IMR-90 (cell line): ENCODE data around the gene CCDC27. TPM values are rescaled to one million over a fixed set of nuclear protein-coding genes. Genes with fewer than 3 reads are reported as not detected.

Source experiments
- ATAC-seq: fragments of 200-7000 bp; cut with Tn5 transposase; 2 replicates; pipeline ENCODE4 v1.9.1; 2020; ENCODE audit warnings: low read depth, mild to moderate bottlenecking, moderate library complexity
- BruUV-seq: library from RNA; stranded (reverse); fragments of 400-500 nt; replicated peaks from 2 replicates; lab custom pipeline; 2021; lab: Mats Ljungman, UMichigan
- CTCF ChIA-PET: fragments of 300-600 bp; formaldehyde crosslinking; extraction: SDS; loops from one replicate; lab custom pipeline; 2021; ENCODE audit warnings: antibody characterized with exemption; lab: Yijun Ruan, JAX
- POLR2A ChIA-PET: fragments of 300-600 bp; sonication (Branson Sonifier 250); formaldehyde crosslinking; loops from one replicate; lab custom pipeline; 2022; ENCODE audit warnings: antibody characterized with exemption; ENCODE audit not compliant: unreplicated experiment; lab: Charles Lee
- DNase-seq: peaks from one replicate; pipeline ENCODE4 v3.0.0; 2013
- H2AFZ ChIP-seq: replicated peaks from 2 replicates; pipeline ENCODE3; 2013; ENCODE audit warnings: low read length, mild to moderate bottlenecking; ENCODE audit not compliant: poor library complexity
- H2AK5ac ChIP-seq: 2 replicates; pipeline ENCODE4 v1.6.1; 2013; ENCODE audit warnings: low read depth, low read length, inconsistent platforms
- H2AK9ac ChIP-seq: replicated peaks from 2 replicates; pipeline ENCODE3; 2013; ENCODE audit warnings: mild to moderate bottlenecking, low read depth, low read length, moderate library complexity; ENCODE audit not compliant: poor library complexity
- H2BK120ac ChIP-seq: 2 replicates; pipeline ENCODE4 v1.6.1; 2013; ENCODE audit warnings: low read depth, low read length, inconsistent platforms
- H2BK15ac ChIP-seq: 3 replicates; pipeline ENCODE4 v1.6.1; 2013; ENCODE audit warnings: low read depth, low read length, inconsistent platforms
- H2BK20ac ChIP-seq: 2 replicates; pipeline ENCODE4 v1.6.1; 2013; ENCODE audit warnings: low read depth, mild to moderate bottlenecking, inconsistent platforms, low read length, moderate library complexity
- H2BK5ac ChIP-seq: 2 replicates; pipeline ENCODE4 v1.6.1; 2013; ENCODE audit warnings: mild to moderate bottlenecking, low read depth, low read length, inconsistent platforms; ENCODE audit not compliant: poor library complexity, severe bottlenecking
- H3K14ac ChIP-seq: replicated peaks from 2 replicates; pipeline ENCODE4 v1.6.1; 2013; ENCODE audit warnings: low read depth, low read length, inconsistent platforms
- H3K18ac ChIP-seq: 2 replicates; pipeline ENCODE4 v1.6.1; 2013; ENCODE audit warnings: low read depth, low read length, control low read depth
- H3K23ac ChIP-seq: 2 replicates; pipeline ENCODE4 v1.6.1; 2013; ENCODE audit warnings: low read depth, low read length, inconsistent platforms
- H3K27ac ChIP-seq: 2 replicates; pipeline ENCODE4 v1.5.1; 2013; ENCODE audit warnings: mild to moderate bottlenecking, control low read depth, low read length; ENCODE audit not compliant: insufficient read depth
- H3K27me3 ChIP-seq: 2 replicates; pipeline ENCODE4 v1.6.1; 2013; ENCODE audit warnings: low read length; ENCODE audit not compliant: control insufficient read depth, insufficient read depth
- H3K36me3 ChIP-seq: 2 replicates; pipeline ENCODE4 v1.6.1; 2013; ENCODE audit warnings: low read length, mixed read lengths; ENCODE audit not compliant: control insufficient read depth, insufficient read depth
- H3K4ac ChIP-seq: 2 replicates; pipeline ENCODE4 v1.6.1; 2013; ENCODE audit warnings: low read depth, low read length, inconsistent platforms
- H3K4me1 ChIP-seq: 2 replicates; pipeline ENCODE4 v1.6.1; 2013; ENCODE audit warnings: low read length, mixed read lengths; ENCODE audit not compliant: control insufficient read depth, insufficient read depth
- H3K4me2 ChIP-seq: 2 replicates; pipeline ENCODE4 v1.6.1; 2013; ENCODE audit warnings: low read depth, mild to moderate bottlenecking, control low read depth, low read length, moderate library complexity
- H3K4me3 ChIP-seq: 2 replicates; pipeline ENCODE4 v1.5.1; 2013; ENCODE audit warnings: low read depth, mild to moderate bottlenecking, control low read depth, low read length, moderate library complexity; ENCODE audit not compliant: insufficient read depth
- H3K56ac ChIP-seq: 2 replicates; pipeline ENCODE4 v1.6.1; 2013; ENCODE audit warnings: low read length, inconsistent platforms; ENCODE audit not compliant: insufficient read depth; ENCODE audit errors: extremely low read depth
- H3K79me1 ChIP-seq, 2 experiments: 2 replicates each; pipeline ENCODE4 v1.6.1; 2013; ENCODE audit warnings: low read length in 2 of 2, inconsistent platforms in 1 of 2, low read depth in 1 of 2
- H3K9ac ChIP-seq: 2 replicates; pipeline ENCODE4 v1.6.1; 2013; ENCODE audit warnings: low read depth, low read length, control low read depth
- H3K9me1 ChIP-seq: 2 replicates; pipeline ENCODE4 v1.6.1; 2013; ENCODE audit warnings: low read length, inconsistent platforms; ENCODE audit not compliant: insufficient read depth
- H3K9me3 ChIP-seq: 2 replicates; pipeline ENCODE4 v1.6.1; 2013; ENCODE audit warnings: low read length; ENCODE audit not compliant: control insufficient read depth, insufficient read depth
- H4K20me1 ChIP-seq: 2 replicates; pipeline ENCODE4 v1.6.1; 2013; ENCODE audit warnings: low read length, inconsistent platforms; ENCODE audit not compliant: insufficient read depth
- H4K5ac ChIP-seq: 2 replicates; pipeline ENCODE4 v1.6.1; 2013; ENCODE audit warnings: mild to moderate bottlenecking, low read depth, low read length, control low read depth
- H4K8ac ChIP-seq, 2 experiments: 2 replicates each; pipeline ENCODE4 v1.6.1; 2013; ENCODE audit warnings: low read depth in 2 of 2, low read length in 2 of 2, control low read depth in 1 of 2, inconsistent platforms in 1 of 2
- H4K91ac ChIP-seq: 2 replicates; pipeline ENCODE4 v1.6.1; 2013; ENCODE audit warnings: low read depth, low read length, inconsistent platforms; ENCODE audit not compliant: insufficient read depth
- WGBS, 2 experiments: methylation state at CpG; one replicate each; pipeline versions ENCODE4 v1.1.5 to v1.1.7; 2013; ENCODE audit warnings: missing lambda C conversion rate in 2 of 2; ENCODE audit not compliant: insufficient read length in 1 of 2; ENCODE audit errors: extremely low coverage in 2 of 2; 5-methylcytosine and 5-hydroxymethylcytosine counted together
- dilution Hi-C: fragments of 300-500 bp; cut with HindIII; formaldehyde crosslinking; loops from one replicate; pipeline ENCODE4 v1.14.3; 2018; ENCODE audit warnings: low sequenced_read_pairs; ENCODE audit not compliant: unreplicated experiment
- in situ Hi-C: fragments of 300-500 bp; cut with MboI; formaldehyde crosslinking; loops from 3 replicates; pipeline ENCODE4 v1.14.3; 2019; ENCODE audit warnings: low sequenced_read_pairs, inconsistent platforms, mixed read lengths
- intact Hi-C: fragments of 100-400 bp; cut with micrococcal nuclease; formaldehyde crosslinking; loops from 2 replicates; pipeline ENCODE4 v1.10.0; 2022
- polyA plus RNA-seq, 3 experiments: library from polyadenylated mRNA; depleted of rRNA; stranded (reverse); fragments of >200 nt; gene quantifications; 2 replicates each; pipeline ENCODE4 v1.2.3, GENCODE V29; 2012; ENCODE audit warnings: low replicate concordance in 1 of 3
- total RNA-seq: library from RNA; depleted of rRNA; stranded (reverse); fragments of >200 nt; gene quantifications from 2 replicates; pipeline ENCODE4 v1.2.3, GENCODE V29; 2012
- TF ChIP-seq, protein P1 (sequence below): conservative IDR thresholded peaks from 2 replicates; pipeline ENCODE4 v1.5.1; 2012; ENCODE audit warnings: mild to moderate bottlenecking, low read depth, low read length, improper control_type of control experiment

Gene CCDC27
- total and polyA plus RNA-seq, 2 of the 4 experiments (the other 2 are of a cell fraction), result not detected

DNA sequence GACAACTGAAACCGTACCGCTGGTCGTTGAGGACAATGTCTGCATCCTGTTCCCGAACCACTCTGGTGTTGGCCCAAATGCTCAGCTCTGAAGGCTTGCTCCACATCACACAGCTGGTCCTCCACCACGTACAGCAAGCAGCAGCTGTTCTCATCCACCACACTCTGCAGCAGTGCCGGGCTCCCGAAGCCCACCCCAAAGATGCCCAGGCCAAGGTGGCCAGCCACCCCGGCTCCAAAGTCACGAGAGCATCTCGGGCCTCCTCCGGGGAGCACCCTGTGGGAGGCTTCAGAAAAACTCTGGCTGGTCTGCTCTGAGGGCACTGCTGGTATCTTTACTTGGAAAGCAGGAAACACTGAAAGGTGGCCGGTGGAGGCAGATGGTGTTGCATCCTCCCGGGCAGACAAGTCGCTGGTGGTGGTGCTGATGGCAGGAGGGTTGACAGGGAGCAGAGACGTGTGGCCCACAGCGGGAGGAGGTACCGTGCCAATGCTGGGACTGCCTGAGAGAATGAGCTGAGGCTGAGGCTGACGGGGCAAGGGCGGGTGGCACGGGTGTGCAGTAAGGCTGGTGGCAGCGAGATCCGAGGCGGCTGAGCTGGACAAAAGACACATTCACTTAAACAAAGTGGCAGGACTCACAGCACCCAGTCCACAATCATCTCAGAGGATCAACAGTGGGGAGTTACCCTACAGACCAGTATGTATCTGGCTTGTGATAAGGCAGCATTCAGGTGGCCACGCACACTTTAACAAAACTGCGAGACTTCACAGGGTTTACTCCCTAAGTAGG, 6.5 kb upstream of the CCDC27 start:
- POLR2A ChIA-PET, result no interaction called here
- ATAC-seq, result no peak

More for the DNA sequence above, 6.5 kb upstream of the CCDC27 start:
- H3K9me3 ChIP-seq, result no peaks in the 10 kb centered on the region
- no peak overlapping the region; the same call in 1 of the 2 replicates for H3K23ac ChIP-seq
- peak overlapping the region; percentile 93 for H2AFZ ChIP-seq
- peak overlapping the region in 1 of 2 experiments; percentile 69; a peak in 1 of 4 replicates for H4K8ac ChIP-seq
- BruUV-seq, result no TSS peak
- peaks cover 20% of the 10 kb centered on the region for H3K36me3 ChIP-seq
- WGBS, 2 experiments, result 88% methylated on average over 15 of the region's 25 CpGs; no CpG with 5 or more reads in 1 of the 2 experiments
- H2AK9ac ChIP-seq, result peak overlapping the region; percentile 76
- H4K91ac ChIP-seq, result no peak overlapping the region
- no peak overlapping the region for H3K18ac ChIP-seq
- CTCF ChIA-PET, result no interaction called here
- peak; percentile 5 for DNase-seq
- intact Hi-C loops, result loop anchor here (2.0 kb wide), 1 partner anchor 27 kb away; the partner anchor contains the start of gene SMIM1
- no peak overlapping the region for H2BK20ac ChIP-seq
- H2BK15ac ChIP-seq, result no peak overlapping the region
- no peak overlapping the region for H3K9ac ChIP-seq
- H2BK5ac ChIP-seq, result no peak overlapping the region
- H3K4me3 ChIP-seq, result no peak overlapping the region
- peaks cover 7% of the 10 kb centered on the region for H3K27me3 ChIP-seq
- H3K4me1 ChIP-seq, result peaks cover 8% of the 10 kb centered on the region; the same call in 1 of the 2 replicates
- peak overlapping the region; percentile 82 for H3K4me2 ChIP-seq
- in situ Hi-C loops, result no loop called here
- H3K56ac ChIP-seq, result no peak overlapping the region
- no peak overlapping the region for H3K4ac ChIP-seq
- H3K14ac ChIP-seq, result no peak overlapping the region
- no peak overlapping the region for H3K27ac ChIP-seq
- H3K79me1 ChIP-seq, result peaks cover 15 to 27% of the 10 kb centered on the region in 2 experiments
- H4K20me1 ChIP-seq, result no peaks in the 10 kb centered on the region; the same call in 1 of the 2 replicates
- no peak overlapping the region for H2BK120ac ChIP-seq
- TF ChIP-seq, protein P1, sequence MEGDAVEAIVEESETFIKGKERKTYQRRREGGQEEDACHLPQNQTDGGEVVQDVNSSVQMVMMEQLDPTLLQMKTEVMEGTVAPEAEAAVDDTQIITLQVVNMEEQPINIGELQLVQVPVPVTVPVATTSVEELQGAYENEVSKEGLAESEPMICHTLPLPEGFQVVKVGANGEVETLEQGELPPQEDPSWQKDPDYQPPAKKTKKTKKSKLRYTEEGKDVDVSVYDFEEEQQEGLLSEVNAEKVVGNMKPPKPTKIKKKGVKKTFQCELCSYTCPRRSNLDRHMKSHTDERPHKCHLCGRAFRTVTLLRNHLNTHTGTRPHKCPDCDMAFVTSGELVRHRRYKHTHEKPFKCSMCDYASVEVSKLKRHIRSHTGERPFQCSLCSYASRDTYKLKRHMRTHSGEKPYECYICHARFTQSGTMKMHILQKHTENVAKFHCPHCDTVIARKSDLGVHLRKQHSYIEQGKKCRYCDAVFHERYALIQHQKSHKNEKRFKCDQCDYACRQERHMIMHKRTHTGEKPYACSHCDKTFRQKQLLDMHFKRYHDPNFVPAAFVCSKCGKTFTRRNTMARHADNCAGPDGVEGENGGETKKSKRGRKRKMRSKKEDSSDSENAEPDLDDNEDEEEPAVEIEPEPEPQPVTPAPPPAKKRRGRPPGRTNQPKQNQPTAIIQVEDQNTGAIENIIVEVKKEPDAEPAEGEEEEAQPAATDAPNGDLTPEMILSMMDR, result no peak
- peak overlapping the region; percentile 16; the same call in 1 of the 2 replicates for H2AK5ac ChIP-seq
- peaks cover 10% of the 10 kb centered on the region; the same call in 1 of the 2 replicates for H3K9me1 ChIP-seq
- dilution Hi-C loops, result no loop called here
- no peak overlapping the region for H4K5ac ChIP-seq
